Lower leg skin (tissue), 3 donors: ENCODE measurements around the gene RNASE7.

Experiments
- CTCF ChIP-seq, 3 donors: fragments of 450-650 bp; IDR thresholded peaks; one replicate each; pipeline ENCODE4 v1.5.1; 2016; ENCODE audit warnings: antibody characterized with exemption in 3 of 3, mild to moderate bottlenecking in 3 of 3, moderate library complexity in 2 of 3
- POLR2A ChIP-seq, 2 donors: fragments of 450-650 bp; IDR thresholded peaks; one replicate each; pipeline ENCODE4 v1.6.1; 2016 to 2017; ENCODE audit warnings: antibody characterized with exemption in 2 of 2, mild to moderate bottlenecking in 1 of 2, moderate library complexity in 1 of 2

- no peak for TF ChIP-seq CTCF (IDR thresholded peaks at IDR 0.05)
- TF ChIP-seq POLR2A (IDR thresholded peaks at IDR 0.05), result no peak
These were observed 35.5 kb downstream of the RNASE7 start for GRCh38 chr14:21077672-21078071.
